Large intestine (tissue), 3 donors: Measurements from ENCODE around the gene SGSM1. TPM values are rescaled to one million over a fixed set of nuclear protein-coding genes. Genes with fewer than 3 reads are reported as not detected.
A peak's percentile ranks its signal among the peaks of the same experiment; 100 is the strongest.

Source experiments
- DNase-seq, 2 donors: peaks; one replicate each; pipeline versions ENCODE4 v3.0.0 to v3.0.0-alpha.2; 2013
- H3K27ac ChIP-seq: one replicate; pipeline ENCODE4 v1.5.1; 2013; ENCODE audit warnings: low read length
- H3K27me3 ChIP-seq: 2 replicates; pipeline ENCODE4 v1.6.1; 2013; ENCODE audit warnings: low read length; ENCODE audit not compliant: control insufficient read depth, insufficient read depth
- H3K36me3 ChIP-seq: 2 replicates; pipeline ENCODE4 v1.6.1; 2013; ENCODE audit warnings: low read length; ENCODE audit not compliant: control insufficient read depth, insufficient read depth
- H3K4me1 ChIP-seq: one replicate; pipeline ENCODE4 v1.6.1; 2013; ENCODE audit warnings: low read length; ENCODE audit not compliant: control insufficient read depth, insufficient read depth
- H3K4me3 ChIP-seq: one replicate; pipeline ENCODE4 v1.5.1; 2013; ENCODE audit warnings: low read length
- H3K9me3 ChIP-seq: one replicate; pipeline ENCODE4 v1.6.1; 2013; ENCODE audit warnings: mild to moderate bottlenecking, low read depth, low read length, moderate library complexity; ENCODE audit not compliant: control insufficient read depth
- WGBS: methylation state at CpG from one replicate; pipeline ENCODE4 v1.1.5; 2013; ENCODE audit warnings: low lambda C conversion rate; ENCODE audit not compliant: insufficient coverage; 5-methylcytosine and 5-hydroxymethylcytosine counted together
- polyA plus RNA-seq: library from polyadenylated mRNA; unstranded; fragments of 120-200 nt; gene quantifications from one replicate; pipeline ENCODE4 v1.2.1, GENCODE V29; 2013

The SGSM1 gene
- polyA plus RNA-seq, 1 donor, result 7.2 TPM

DNA sequence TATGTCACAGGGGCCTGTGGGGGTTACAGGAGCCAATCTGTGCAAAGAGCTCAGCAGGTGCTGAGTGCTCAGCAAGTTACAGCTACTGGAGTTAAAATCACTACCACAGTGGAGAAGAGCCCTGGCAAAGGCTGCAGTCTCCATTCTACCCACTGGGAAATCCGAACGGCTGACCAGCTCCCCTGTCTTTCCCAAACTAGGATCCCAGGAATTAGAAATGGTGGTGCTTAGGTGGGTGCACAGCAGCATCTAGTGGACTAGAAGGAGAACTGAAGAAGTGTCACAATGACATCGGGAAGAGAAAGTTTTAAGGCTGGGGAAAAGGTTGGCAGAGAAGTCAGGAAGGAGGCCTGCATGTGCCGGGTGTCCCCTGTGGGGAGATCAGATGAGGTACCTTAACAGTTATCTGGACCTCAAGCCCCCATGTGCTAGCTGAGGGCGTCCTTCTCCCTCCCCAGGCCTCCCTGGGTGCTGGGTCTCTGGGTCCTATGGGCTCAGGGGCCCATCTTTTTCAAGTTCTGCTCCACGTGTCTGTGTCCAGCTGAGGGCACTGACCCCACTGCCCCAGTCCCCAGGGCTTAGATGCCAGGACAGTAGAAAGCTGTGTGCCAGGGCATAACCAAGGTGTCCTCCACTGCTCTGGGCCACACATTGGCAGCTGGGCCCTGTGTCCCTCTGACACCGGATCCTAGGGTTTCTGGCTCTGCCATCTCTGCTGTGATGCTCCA is 33.4 kb upstream of the SGSM1 start:
- peak; percentile 12 to 22 for DNase-seq
- Histone ChIP-seq H3K27ac (no peak overlapping the region), H3K4me3 (no peak overlapping the region), H3K4me1 (no peaks in the 10 kb centered on the region), H3K9me3 (no peaks in the 10 kb centered on the region), H3K36me3 (no peaks in the 10 kb centered on the region), H3K27me3 (no peaks in the 10 kb centered on the region)
- WGBS, result no CpG with 5 or more reads among the region's 7 CpGs

DNA sequence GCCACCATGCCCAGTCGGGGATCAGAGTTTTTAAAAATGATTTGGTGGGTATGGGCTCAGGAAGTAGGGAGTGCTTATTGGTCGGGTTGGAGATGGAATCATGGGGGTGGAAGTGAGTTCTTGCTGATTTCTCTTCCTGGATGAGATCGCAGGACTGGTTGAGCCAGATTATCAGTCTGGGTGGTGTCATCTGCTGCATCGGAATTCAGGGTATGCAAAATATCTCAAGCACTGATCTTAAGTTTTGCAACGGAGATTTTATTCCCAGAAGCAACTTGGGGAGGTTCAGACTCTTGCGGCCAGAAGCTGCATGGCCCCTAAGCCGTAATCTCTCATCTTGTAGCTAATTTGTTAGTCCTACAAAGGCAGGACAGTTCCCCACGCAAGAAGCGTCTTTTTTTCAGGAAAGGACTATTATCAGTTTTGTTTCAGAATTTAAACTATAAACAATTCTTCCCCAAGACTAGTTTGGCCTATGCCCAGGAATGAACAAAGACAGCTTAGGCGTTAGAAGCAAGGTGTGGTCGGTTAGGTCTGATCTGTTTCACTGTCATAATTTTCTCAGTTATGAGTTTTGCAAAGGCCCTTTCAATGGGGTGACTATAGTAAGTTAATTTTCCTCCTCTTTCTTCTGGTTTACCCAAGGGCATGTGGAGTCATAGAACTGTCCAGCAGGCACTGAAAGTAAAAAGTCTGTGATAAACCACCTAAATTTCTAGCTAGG is 30.1 kb upstream of the SGSM1 start:
- Histone ChIP-seq H3K4me1 (no peaks in the 10 kb centered on the region), H3K9me3 (no peaks in the 10 kb centered on the region), H3K27me3 (no peaks in the 10 kb centered on the region), H3K36me3 (no peaks in the 10 kb centered on the region), H3K27ac (no peak overlapping the region), H3K4me3 (no peak overlapping the region)
- no CpG with 5 or more reads among the region's 11 CpGs for WGBS
- no peak for DNase-seq

DNA sequence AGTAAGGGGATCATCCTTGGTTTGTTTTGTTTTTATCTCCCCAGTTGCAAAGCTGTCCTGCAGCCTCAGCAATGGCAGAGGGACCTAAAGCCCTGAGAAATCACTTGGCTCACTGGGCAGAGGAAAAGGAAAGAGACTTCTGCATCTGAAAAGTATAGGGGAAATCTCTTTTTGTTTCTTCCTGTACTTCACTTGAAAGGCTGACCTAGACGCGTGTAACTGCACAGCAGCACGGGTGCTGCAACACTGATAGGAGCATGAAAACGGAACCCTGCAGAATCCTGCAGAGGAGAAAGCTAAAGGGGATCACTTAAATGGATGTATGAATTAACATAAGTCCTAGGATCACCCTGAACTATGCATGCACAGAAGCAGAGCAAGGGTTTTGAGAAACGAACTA is 29.5 kb upstream of the SGSM1 start:
- H3K36me3 ChIP-seq, result no peaks in the 10 kb centered on the region
- H3K4me1 ChIP-seq, result no peaks in the 10 kb centered on the region
- H3K27me3 ChIP-seq, result no peaks in the 10 kb centered on the region
- DNase-seq, result no peak
- WGBS, result no CpG with 5 or more reads among the region's 5 CpGs
- H3K27ac ChIP-seq, result no peak overlapping the region
- H3K9me3 ChIP-seq, result no peaks in the 10 kb centered on the region
- H3K4me3 ChIP-seq, result no peak overlapping the region

DNA sequence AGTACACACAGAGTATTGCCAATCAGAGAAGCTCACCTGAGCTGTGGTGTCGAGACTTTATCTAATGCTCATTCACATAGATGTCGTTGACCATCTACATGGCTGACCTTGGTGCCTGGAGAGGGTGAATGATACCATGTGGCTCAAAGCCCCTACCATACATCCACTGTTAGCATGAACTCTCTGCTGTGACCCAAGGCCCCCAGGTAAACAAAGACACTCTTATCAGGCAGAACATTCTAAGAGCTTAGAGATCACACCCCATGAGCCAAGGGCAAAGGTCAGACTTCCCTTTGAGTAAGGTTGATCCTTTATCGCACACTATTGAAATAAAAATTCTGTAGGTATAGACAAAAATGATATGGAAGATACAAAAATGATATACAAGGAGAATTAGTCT is 16.5 kb upstream of the SGSM1 start:
- Histone ChIP-seq H3K27me3 (no peaks in the 10 kb centered on the region), H3K9me3 (no peaks in the 10 kb centered on the region), H3K36me3 (no peaks in the 10 kb centered on the region), H3K4me3 (no peak overlapping the region), H3K27ac (peak overlapping the region; percentile 65), H3K4me1 (peaks cover 8% of the 10 kb centered on the region)
- WGBS, result no CpG with 5 or more reads among the region's 3 CpGs
- peak in 1 of 2 donors; percentile 68 for DNase-seq

DNA sequence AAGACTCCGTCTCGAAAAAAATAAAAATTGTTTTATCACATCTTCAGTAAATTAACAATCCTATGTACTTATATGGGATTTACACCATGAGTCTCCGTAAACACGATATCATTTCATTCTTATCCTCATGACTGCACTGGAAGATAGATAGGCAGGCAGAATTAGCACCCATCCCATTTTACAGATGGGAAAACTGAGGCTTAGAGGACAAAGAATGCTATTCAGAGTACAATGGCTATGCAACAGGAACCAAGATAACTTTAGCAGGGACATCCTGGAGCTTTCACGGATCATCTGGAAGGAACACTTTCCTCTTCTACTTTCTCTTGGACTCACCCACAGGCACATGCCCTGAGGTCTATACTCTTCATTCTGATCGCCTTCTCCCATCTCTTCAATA is 14.6 kb upstream of the SGSM1 start:
- H3K36me3 ChIP-seq, result no peaks in the 10 kb centered on the region
- 95% methylated on average over 2 of the region's 6 CpGs for WGBS

DNA sequence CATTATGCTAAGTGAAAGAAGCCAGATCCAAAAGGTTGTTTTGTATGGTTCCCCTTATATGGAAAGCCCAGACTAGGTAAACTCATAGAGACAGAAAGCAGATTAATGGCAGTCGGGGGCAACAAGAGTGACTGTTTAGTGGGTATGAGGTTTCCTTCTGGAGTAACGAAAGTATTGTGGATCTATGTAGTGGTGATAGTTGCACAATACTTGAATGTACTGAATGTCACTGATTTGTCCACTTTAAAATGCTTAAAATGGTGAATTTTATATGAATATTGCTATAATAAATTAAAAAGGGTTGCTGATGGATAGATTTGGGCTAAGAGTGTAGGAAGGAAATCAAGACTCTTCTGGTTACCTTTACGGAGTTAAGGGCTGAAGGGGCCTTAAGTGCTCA is 10.0 kb upstream of the SGSM1 start:
- Histone ChIP-seq H3K36me3 (no peaks in the 10 kb centered on the region), H3K4me3 (no peak overlapping the region), H3K4me1 (peaks cover under 1% of the 10 kb centered on the region), H3K27ac (no peak overlapping the region), H3K9me3 (no peaks in the 10 kb centered on the region), H3K27me3 (no peaks in the 10 kb centered on the region)
- no CpG with 5 or more reads among the region's 3 CpGs for WGBS
- DNase-seq, result no peak

More for the DNA sequence above, 14.6 kb upstream of the SGSM1 start:
- H3K27me3 ChIP-seq, result no peaks in the 10 kb centered on the region
- no peak overlapping the region for H3K4me3 ChIP-seq
- no peak overlapping the region for H3K27ac ChIP-seq
- H3K9me3 ChIP-seq, result no peaks in the 10 kb centered on the region
- H3K4me1 ChIP-seq, result peaks cover 8% of the 10 kb centered on the region
- DNase-seq, result no peak

DNA sequence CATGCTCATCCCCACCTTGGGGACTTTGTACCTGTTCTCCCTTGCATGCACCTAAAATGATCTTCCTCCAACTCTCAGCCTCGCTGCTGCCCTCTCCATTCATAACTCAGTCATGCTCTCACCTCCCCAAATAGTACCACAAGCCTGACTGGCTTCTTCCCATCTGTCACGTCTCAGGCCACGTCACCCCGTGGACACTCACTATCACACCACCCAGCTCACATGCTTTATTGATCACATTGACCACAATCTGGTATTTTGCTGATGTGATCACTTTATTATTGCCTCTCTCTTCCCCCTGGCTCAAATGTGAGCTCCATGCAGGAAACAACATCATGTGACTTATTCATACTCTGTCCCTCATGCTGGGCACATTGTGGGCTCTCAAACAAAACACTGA is 9.2 kb upstream of the SGSM1 start:
- H3K4me1 ChIP-seq, result peaks cover 7% of the 10 kb centered on the region
- H3K27ac ChIP-seq, result no peak overlapping the region
- no peak overlapping the region for H3K4me3 ChIP-seq
- no peaks in the 10 kb centered on the region for H3K36me3 ChIP-seq
- H3K27me3 ChIP-seq, result no peaks in the 10 kb centered on the region
- H3K9me3 ChIP-seq, result no peaks in the 10 kb centered on the region
- WGBS, result 100% methylated on average over 1 of the region's 4 CpGs
- DNase-seq, result no peak

DNA sequence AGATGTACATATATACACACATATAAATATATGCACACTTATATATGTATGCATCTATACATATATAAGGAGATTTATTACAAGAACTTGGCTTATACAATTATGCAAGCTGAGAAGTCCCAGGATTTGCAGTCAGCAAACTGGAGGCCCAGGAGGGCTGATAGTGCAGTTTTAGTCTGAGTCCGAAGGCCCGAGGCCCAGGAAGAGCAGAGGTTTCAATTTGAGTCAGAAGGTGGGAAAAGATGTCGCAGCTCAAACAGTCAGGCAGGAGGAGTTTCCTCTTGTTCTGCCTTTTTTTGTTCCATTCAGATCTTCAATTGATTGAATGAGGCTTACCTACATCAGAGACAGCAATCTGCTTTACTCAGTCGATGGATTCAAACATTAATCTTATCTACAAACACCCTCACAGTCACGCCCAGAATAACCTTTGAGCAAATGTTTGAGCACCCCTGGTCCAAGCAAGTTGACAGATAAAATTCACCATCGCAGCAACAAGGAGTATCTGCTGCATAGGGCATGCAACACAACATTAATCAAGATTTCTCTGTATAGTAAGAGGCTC is 4.0 kb upstream of the SGSM1 start:
- no peaks in the 10 kb centered on the region for H3K27me3 ChIP-seq
- H3K27ac ChIP-seq, result peak overlapping the region; percentile 94
- WGBS, result 0% methylated on average over 1 of the region's 6 CpGs
- H3K36me3 ChIP-seq, result no peaks in the 10 kb centered on the region
- peak; percentile 65 to 87 for DNase-seq
- H3K4me3 ChIP-seq, result no peak overlapping the region
- H3K4me1 ChIP-seq, result peaks cover 22% of the 10 kb centered on the region
- H3K9me3 ChIP-seq, result no peaks in the 10 kb centered on the region

DNA sequence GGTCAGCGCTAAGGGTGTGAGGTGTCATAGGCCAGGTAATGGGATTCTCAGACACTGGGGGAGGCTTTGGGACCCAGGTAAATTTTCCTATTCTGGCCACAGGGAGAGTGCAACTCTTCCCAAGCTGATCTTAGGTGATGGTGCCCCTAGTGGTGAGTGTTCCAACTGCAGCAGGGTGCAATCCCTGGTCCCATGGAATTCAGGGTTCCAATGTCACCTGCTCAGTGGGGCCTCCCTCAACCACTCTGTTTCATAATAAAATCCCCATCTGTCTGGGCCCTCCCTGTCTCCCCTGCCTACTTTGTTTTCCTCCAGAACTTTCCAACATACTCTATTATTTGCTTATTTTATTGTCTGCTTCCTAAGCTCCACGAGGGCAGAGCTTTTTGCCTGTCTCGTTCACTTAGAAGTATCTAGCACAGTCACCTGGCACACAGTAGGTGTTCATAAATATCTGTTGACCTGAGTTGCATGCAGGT is 2.9 kb upstream of the SGSM1 start:
- no peaks in the 10 kb centered on the region for H3K36me3 ChIP-seq
- H3K27me3 ChIP-seq, result no peaks in the 10 kb centered on the region
- peaks cover 22% of the 10 kb centered on the region for H3K4me1 ChIP-seq
- H3K9me3 ChIP-seq, result no peaks in the 10 kb centered on the region
- no peak overlapping the region for H3K4me3 ChIP-seq
- DNase-seq, result peak; percentile 51 to 60
- peak overlapping the region; percentile 94 for H3K27ac ChIP-seq
- no CpG with 5 or more reads among the region's 3 CpGs for WGBS

DNA sequence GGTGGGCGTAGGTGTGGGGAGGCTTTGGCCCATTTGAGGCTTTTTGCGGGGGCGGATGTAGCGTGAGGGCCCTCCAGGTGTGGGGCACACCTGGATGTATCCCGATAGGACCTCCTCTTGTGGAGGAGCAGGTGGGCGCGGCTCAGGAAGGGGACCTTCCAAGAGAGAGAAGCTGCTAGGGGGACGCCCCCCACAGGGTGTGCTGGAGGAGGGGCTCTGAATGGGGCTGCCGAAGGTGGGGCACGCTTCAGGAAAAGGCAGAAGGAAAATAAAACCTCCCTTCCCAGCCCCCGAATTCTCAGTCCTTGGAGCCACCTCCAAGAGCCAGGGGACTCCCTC is 621 bp downstream of the SGSM1 start:
- no peak for DNase-seq

More for the DNA sequence above, 621 bp downstream of the SGSM1 start:
- no CpG with 5 or more reads among the region's 11 CpGs for WGBS
- Histone ChIP-seq H3K27ac (peak overlapping the region; percentile 69), H3K36me3 (no peaks in the 10 kb centered on the region), H3K4me3 (peak overlapping the region; percentile 93), H3K9me3 (no peaks in the 10 kb centered on the region), H3K4me1 (peaks cover 18% of the 10 kb centered on the region), H3K27me3 (no peaks in the 10 kb centered on the region)
